Omental fat pad (tissue), 4 donors: ENCODE measurements around the gene OXSR1. TPM values are rescaled to one million over a fixed set of nuclear protein-coding genes. Genes with fewer than 3 reads are reported as not detected.
A peak's percentile ranks its signal among the peaks of the same experiment; 100 is the strongest.
"Not testable (repeated sequence)": the region's sequence is repeated elsewhere in the genome, so short reads cannot be mapped to it uniquely, and the experiment has no call there.

Experiments
- ATAC-seq: fragments of 150-250 bp; one replicate; pipeline ENCODE4 v1.9.1; 2016; ENCODE audit warnings: mild to moderate bottlenecking, moderate library complexity; ENCODE audit not compliant: low FRiP score
- DNase-seq: peaks from one replicate; pipeline ENCODE4 v3.0.0-alpha.2; 2019; ENCODE audit warnings: low spot score
- total RNA-seq, 4 donors: library from RNA; depleted of rRNA; stranded (reverse); fragments of >200 nt; gene quantifications; one replicate each; pipeline ENCODE4 v1.1.0, GENCODE V29; 2016
- TF ChIP-seq, protein P1 (sequence below), 3 donors: fragments of 450-650 bp; IDR thresholded peaks; one replicate each; pipeline ENCODE4 v1.5.1; 2016 to 2017; ENCODE audit warnings: antibody characterized with exemption in 3 of 3, mild to moderate bottlenecking in 3 of 3, moderate library complexity in 2 of 3

OXSR1 gene
- total RNA-seq, 4 donors from 2014 or later: 29.8 to 51.7 (median 45.5) TPM

DNA sequence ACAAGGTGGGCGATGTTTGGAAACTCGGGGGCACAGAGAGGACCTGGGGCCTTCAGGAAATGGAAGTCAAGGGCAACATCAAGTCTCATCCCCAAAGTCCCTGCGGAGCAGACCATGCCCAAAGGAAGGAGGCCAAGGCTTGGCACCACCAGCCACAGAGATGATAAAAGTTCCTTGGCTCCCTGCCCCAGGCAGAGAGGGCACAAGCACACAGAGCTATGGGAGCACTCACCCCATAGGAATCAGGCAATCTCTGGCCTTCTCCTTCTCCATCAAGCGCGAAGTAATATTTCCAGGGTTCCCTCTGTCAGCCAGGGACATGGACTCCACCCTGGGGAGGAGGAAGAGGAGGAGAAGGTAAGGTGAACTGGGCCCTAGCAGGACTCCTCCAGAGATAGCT is 36.3 kb upstream of the OXSR1 start:
- ATAC-seq: no peak

DNA sequence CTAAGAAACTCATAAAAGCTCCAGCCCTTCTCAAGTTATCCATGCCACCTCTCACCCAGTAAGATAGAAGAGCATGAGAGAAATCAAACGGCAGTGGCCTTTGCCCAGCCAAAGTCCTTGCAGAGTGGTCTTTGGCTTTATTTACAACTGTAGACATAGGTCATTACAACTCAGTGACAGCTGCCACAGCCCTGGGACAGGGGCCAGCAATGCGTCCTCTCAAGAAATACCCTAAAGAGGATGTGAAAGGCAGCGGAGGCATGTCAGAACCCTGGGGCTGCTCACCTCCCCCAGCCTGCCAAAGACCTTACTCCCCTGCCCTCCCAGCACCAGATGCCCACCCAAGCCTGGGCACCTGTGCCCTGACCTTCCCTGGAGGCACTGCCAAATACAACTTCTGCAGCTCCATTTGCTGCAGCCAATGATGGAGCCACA is 34.7 kb upstream of the OXSR1 start:
- DNase-seq (peak; percentile 17), ATAC-seq (no peak)
- TF ChIP-seq, protein P1, sequence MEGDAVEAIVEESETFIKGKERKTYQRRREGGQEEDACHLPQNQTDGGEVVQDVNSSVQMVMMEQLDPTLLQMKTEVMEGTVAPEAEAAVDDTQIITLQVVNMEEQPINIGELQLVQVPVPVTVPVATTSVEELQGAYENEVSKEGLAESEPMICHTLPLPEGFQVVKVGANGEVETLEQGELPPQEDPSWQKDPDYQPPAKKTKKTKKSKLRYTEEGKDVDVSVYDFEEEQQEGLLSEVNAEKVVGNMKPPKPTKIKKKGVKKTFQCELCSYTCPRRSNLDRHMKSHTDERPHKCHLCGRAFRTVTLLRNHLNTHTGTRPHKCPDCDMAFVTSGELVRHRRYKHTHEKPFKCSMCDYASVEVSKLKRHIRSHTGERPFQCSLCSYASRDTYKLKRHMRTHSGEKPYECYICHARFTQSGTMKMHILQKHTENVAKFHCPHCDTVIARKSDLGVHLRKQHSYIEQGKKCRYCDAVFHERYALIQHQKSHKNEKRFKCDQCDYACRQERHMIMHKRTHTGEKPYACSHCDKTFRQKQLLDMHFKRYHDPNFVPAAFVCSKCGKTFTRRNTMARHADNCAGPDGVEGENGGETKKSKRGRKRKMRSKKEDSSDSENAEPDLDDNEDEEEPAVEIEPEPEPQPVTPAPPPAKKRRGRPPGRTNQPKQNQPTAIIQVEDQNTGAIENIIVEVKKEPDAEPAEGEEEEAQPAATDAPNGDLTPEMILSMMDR (IDR thresholded peaks at IDR 0.05): no peak

More for the DNA sequence above, 36.3 kb upstream of the OXSR1 start:
- TF ChIP-seq, protein P1 (IDR thresholded peaks at IDR 0.05): no peak
- DNase-seq: peak; percentile 9

DNA sequence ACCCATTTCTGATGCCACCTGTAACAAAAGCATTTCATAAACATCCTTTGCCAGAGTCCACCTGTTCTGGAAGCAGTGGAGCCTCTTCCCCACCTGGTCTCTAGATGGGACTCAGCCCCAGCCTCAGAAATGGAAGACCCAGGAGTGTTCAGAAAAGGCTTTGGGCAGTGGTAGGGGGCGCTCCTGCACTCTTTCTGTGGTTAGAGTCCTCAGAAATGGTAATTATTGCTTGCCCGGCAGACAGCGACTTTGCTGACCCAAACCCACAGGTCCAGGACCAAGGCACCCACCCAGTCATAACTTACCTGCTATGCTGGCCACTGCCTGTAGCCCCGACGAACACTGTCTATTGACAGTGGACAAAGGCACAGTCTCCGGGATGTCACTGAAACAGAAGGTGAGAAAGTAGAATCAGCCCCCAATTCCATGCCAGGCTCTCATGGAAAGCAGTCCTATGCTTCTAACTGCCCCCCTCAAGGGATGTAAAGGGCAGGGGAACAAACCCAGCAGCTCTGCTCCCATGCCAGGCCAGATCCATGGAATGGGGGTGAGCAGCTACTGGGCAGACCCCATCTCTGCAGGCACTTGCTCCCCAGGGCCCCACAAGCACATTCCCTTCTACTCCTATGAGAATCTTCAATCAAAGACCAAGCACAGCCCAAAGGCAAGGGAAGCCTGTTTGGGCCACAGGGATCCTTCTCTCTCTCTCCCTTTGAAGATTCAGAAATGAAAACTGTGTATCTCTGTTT is 33.5 kb upstream of the OXSR1 start:
- no peak for DNase-seq
- no peak for ATAC-seq
- TF ChIP-seq, protein P1 (IDR thresholded peaks at IDR 0.05): no peak

DNA sequence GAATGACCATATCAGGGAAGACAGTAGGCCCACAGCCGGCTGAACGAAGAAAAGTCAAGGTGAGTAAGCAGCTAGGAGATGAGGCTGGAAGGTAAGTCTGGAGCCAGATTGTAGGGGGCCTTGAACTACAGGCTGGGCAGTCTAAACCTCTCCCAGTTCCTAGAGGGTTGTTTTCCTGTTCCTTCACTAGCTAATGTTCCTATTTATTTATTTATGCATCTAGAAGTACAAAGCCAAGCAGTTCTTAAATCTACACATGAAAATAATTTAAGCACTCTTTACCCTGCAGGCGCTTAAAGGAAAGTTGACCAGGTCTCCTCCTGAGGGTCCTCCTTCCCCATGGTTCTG is 32.2 kb upstream of the OXSR1 start:
- TF ChIP-seq, protein P1 (IDR thresholded peaks at IDR 0.05): no peak
- DNase-seq (no peak), ATAC-seq (no peak)

DNA sequence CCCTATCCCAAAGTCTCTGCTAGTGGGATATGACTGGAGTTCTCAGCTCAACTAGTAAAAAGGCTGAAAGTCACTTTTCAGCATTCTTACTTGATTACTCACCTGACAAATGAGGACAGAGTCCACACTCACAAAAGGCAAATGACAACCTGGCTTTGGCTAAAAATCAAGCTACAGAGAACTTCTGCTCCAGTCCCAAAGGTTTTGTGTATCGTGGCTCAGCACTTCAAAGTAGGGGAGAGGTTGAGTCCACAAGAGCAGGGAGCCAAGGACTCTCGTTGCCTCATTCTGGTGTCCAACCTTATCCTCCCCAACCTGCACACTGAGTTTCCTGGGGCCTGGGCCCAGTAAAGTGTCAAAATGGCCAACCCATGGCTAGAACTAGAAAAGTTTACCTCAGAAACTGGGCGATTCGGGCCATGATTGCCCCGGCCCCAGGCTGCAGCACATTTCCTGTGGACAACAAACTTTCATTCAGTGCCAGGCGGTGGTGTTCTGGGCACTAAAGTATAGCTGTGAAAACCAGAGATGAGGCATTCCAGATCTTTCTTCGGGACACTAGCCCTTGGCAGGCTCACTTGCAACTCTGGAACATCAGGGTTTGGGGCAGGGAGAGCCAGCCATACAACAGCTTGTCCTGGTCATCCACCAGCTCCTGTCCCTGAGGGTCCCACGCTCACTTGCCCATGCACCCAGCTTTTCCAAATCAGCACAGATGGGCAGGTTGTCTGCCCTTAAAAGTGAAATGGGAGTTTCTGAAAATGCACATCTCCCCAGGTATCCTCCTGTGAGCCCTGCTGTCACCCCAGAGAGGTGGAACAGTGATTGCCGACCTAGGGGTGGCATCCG is 31.6 kb upstream of the OXSR1 start:
- DNase-seq: peak; percentile 15
- ATAC-seq: no peak
- TF ChIP-seq, protein P1 (IDR thresholded peaks at IDR 0.05): no peak

DNA sequence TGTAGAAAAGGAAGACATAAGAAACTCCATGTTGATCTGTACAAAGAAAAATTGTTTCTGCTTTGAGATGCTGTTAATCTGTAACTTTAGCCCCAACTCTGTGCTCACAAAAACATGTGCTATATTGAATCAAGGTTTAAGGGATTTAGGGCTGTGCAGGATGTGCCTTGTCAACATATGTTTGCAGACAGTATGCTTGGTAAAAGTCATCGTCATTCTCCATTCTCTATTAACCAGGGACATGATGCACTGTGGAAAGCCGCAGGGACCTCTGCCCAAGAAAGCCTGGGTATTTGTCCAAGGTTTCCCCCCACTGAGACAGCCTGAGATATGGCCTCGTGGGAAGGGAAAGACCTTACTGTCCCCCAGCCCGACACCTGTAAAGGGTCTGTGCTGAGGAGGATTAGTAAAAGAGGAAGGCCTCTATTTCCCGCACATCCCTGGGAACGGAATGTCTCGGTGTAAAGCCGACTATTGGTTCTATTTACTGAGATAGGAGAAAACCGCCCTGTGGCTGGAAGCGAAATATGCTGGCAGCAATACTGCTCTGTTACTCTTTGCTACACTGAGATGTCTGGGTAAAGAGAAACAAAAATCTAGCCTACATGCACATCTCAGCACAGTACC is 30.7 kb upstream of the OXSR1 start:
- not testable (repeated sequence) for DNase-seq, ATAC-seq

DNA sequence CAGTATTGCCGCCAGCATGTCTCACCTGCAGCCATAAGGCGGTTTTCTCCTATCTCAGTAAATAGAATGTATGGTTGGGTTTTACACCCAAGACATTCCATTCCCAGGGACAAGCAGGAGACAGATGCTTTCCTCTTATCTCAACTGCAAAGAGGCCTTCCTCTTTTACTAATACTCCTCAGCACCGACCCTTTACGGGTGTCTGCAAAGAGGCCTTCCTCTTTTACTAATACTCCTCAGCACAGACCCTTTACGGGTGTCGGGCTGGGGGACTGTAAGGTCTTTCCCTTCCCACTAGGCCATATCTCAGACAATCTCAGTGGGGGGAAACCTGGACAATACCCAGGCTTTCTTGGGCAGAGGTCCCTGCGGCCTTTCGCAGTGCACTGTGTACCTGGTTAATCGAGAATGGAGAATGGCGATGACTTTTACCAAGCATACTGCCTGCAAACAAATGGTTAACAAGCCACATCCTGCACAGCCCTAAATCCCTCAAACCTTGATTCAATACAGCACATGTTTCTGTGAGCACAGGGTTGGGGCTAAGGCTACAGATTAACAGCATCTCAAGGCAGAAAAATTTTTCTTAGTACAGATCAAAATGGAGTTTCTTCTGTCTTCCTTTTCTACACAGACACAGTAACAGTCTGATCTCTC is 29.6 kb upstream of the OXSR1 start:
- not testable (repeated sequence) for ATAC-seq, DNase-seq
